Measurements from ENCODE around the gene ST3GAL5.

- TF ChIP-seq CTCF (IDR thresholded peaks at IDR 0.05) (no peak), EZH2 (IDR thresholded peaks at IDR 0.05; ENCODE audit: borderline replicate concordance, insufficient read depth, low read depth, low read length, poor library complexity, severe bottlenecking) (no peak)
These were observed 15.1 kb upstream of the ST3GAL5 start for GRCh38 chr2:85903849-85904248.

Data from B cell (primary cell).